ENCODE measurements around the gene POLR2A.
"Not testable (repeated sequence)": the region's sequence is repeated elsewhere in the genome, so short reads cannot be mapped to it uniquely, and the experiment has no call there.

Gene POLR2A

GRCh38 chr17:7476494-7476893 lies 7.7 kb upstream of the POLR2A start:
- in situ Hi-C loops (cut with HindIII; ENCODE audit: low pct_ligation_motif_present, low pct_unique_long_range_greater_than_20kb, low sequenced_read_pairs), result no loop called here
- peak; percentile 38 for DNase-seq

- in situ Hi-C loops (cut with HindIII; ENCODE audit: low pct_ligation_motif_present, low pct_unique_long_range_greater_than_20kb, low sequenced_read_pairs), result no loop called here
- no peak for DNase-seq
These were observed 7.2 kb upstream of the POLR2A start for GRCh38 chr17:7476951-7477350.

DNA sequence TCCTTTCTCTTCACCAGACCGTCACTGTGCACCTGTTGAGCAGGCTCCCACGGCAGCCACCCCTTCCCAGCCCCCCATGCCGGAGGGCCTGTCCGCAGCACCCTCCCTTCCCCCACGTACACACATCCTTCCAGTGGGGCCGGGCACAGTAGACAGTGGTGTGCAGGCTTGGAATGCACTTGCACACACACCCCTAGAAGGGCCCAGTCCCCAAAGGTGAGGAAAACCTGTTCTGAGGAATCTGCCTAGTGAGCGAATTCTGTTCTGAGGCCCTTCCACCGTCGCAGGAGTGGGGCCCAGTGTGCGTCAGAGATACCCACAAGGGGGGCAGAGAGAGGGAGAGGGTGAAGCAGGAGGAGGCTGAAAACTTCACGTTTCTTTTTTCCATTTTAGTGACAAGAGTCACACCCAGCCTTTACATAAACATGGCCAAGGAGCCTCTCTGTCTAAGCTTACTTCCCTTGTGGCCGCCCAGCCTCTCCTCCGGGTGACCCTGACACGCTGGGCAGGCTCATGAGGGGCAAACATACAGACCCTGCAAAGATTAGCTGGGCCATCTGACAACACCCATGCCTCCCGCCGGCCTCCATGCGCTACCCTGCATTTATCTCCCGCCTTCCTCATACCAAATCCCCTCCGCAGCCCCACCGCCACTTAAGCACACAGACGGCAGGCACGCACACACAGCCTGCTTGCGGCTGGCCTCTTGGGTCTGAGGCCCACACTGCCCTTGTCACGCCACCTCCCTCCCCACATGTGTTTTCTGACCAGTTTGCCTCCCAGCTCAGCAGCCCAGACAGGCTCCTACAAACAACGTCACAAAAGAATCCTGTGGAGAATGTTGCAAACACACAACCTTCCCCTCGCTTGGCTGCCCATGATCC lies 6.5 kb upstream of the POLR2A start:
- in situ Hi-C loops (cut with HindIII; ENCODE audit: low pct_ligation_motif_present, low pct_unique_long_range_greater_than_20kb, low sequenced_read_pairs), result no loop called here
- DNase-seq, result no peak

DNA sequence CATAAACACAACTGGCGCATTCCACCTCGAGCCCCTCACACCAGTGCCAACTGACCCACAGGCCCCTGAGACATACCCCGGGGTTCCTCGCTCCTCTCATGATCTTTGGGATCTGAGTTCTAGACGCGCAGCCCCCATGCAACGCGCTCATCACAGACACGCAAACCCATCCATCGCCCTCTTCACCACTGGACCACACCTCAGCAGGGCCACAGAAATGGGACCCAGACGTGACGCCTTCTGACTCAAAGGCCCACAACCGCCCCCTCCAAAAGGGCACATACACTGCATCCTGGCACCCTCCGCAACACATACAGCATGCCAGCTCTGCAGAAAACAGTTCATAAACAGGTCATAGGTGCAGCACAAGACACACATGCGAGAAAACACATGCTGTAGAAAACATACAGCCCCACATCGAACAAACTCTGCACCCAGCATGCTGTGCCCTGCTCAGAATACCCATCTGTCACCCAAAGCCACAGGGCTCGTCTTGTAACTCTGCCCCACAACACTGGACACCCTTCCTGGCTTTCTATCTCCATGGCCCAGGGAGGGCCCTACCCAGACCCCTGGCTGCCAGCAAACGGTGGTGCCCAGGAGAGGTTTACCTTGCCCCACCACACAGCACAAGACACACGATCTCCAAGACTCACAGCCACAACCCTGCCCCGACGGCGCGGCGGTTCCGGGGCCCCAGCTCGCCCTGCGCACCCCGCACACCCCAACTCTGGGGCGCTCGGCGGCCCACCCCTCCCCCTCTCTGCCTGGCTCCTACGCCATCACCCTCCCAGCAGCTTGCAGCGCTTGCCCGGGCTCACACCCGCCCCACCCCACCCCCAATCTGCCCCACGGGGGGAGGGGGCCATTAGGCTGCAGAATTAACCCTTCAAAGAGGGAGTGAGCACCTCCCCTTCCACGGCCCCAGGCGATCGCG lies 5.6 kb upstream of the POLR2A start:
- peak; percentile 37 for DNase-seq
- in situ Hi-C loops (cut with HindIII; ENCODE audit: low pct_ligation_motif_present, low pct_unique_long_range_greater_than_20kb, low sequenced_read_pairs), result no loop called here

GRCh38 chr17:7479213-7480088 lies 4.7 kb upstream of the POLR2A start, which contains the start of gene ZBTB4:
TSS of gene ZBTB4 (minus strand) at chr17:7479631. CDS start at chr17:7466801, 12,830 bp downstream.
- DNase-seq, result peak; percentile 55
- in situ Hi-C loops (cut with HindIII; ENCODE audit: low pct_ligation_motif_present, low pct_unique_long_range_greater_than_20kb, low sequenced_read_pairs), result no loop called here

DNA sequence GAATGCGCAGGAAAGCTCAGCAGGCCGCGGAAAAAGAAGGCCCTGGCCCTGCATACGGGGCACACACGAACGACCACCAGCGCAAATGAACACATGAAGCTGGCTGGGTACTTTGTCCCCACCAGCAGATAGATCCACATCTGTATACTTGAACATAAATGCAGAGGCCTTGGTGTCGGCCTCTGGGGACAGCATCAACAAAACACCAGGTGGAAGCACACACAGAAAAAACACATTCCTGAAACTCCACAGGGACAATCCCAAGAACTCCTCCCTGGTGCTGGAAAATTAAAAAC lies 4.1 kb upstream of the POLR2A start:
- no peak for DNase-seq
- in situ Hi-C loops (cut with HindIII; ENCODE audit: low pct_ligation_motif_present, low pct_unique_long_range_greater_than_20kb, low sequenced_read_pairs), result no loop called here

- in situ Hi-C loops (cut with HindIII; ENCODE audit: low pct_ligation_motif_present, low pct_unique_long_range_greater_than_20kb, low sequenced_read_pairs), result not testable (repeated sequence)
These were observed 2.9 kb upstream of the POLR2A start, which contains the start of gene SLC35G6 for GRCh38 chr17:7481275-7481674. TSS of gene SLC35G6 (plus strand) at chr17:7481446. CDS start at chr17:7481517, 71 bp downstream.

DNA sequence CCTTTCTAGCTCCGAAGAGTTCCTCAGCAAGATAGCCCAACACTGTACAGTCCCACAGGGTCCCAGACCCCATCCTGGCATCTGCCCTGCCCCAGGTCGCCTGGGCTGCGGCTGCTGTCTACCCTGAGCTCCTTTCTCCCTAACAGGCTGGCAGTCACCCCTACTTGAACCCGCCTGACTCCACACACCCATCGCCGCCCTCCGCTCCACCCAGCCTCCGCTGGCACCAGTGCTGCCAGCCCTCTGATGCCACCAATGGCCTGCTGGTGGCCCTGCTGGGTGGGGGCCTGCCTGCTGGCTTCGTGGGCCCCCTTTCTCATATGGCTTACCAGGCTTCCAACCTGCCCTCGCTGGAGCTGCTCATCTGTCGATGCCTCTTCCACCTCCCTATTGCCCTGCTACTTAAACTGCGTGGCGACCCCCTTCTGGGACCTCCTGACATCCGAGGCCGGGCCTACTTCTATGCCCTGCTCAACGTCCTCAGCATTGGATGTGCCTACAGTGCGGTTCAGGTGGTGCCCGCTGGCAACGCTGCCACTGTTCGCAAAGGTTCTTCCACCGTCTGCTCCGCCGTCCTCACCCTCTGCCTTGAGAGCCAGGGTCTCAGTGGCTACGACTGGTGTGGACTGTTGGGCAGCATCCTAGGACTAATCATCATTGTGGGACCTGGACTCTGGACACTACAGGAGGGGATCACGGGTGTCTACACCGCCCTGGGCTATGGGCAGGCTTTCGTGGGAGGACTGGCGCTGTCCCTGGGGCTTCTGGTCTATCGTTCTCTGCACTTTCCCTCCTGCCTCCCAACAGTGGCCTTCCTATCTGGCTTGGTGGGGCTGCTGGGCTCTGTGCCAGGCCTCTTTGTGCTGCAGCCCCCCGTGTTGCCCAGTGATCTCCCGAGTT lies 2.1 kb upstream of the POLR2A start:
- in situ Hi-C loops (cut with HindIII; ENCODE audit: low pct_ligation_motif_present, low pct_unique_long_range_greater_than_20kb, low sequenced_read_pairs); DNase-seq: not testable (repeated sequence)

More at GRCh38 chr17:7481275-7481674, 2.9 kb upstream of the POLR2A start, which contains the start of gene SLC35G6:
- not testable (repeated sequence) for DNase-seq

GRCh38 chr17:7482742-7483088 lies 1.5 kb upstream of the POLR2A start:
- DNase-seq; in situ Hi-C loops (cut with HindIII; ENCODE audit: low pct_ligation_motif_present, low pct_unique_long_range_greater_than_20kb, low sequenced_read_pairs): not testable (repeated sequence)

GRCh38 chr17:7483255-7484066 lies 705 bp upstream of the POLR2A start:
- in situ Hi-C loops (cut with HindIII; ENCODE audit: low pct_ligation_motif_present, low pct_unique_long_range_greater_than_20kb, low sequenced_read_pairs), result no loop called here
- DNase-seq, result peak; percentile 92

- in situ Hi-C loops (cut with HindIII; ENCODE audit: low pct_ligation_motif_present, low pct_unique_long_range_greater_than_20kb, low sequenced_read_pairs), result no loop called here
- no peak for DNase-seq
These were observed 782 bp downstream of the POLR2A start for GRCh38 chr17:7484919-7485377.

DNA sequence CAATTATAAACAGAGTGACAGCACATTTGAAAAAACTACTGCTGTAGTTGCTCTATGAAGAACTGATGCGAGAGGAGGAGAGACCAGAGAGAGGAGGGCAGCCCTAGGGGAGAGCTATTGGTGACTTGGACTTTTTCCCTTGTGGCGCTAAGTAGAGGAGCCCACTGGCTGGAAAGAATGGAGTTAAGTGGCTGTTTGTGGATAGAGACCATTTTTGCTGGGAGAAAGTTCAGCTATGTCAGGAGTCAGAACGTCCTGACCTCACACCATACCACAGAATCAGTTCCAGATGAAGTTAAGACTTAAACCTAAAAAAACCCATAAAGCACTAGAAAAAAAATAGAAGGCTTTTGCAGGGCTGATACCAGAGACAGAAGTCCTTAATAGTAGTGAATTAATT lies 2.0 kb downstream of the POLR2A start:
- in situ Hi-C loops (cut with HindIII; ENCODE audit: low pct_ligation_motif_present, low pct_unique_long_range_greater_than_20kb, low sequenced_read_pairs), result no loop called here

GRCh38 chr17:7490144-7490543 lies 6.0 kb downstream of the POLR2A start:
- in situ Hi-C loops (cut with HindIII; ENCODE audit: low pct_ligation_motif_present, low pct_unique_long_range_greater_than_20kb, low sequenced_read_pairs), result no loop called here
- DNase-seq, result no peak

More for the DNA sequence above, 2.0 kb downstream of the POLR2A start:
- DNase-seq, result no peak

GRCh38 chr17:7491583-7491982 lies 7.4 kb downstream of the POLR2A start:
- in situ Hi-C loops (cut with HindIII; ENCODE audit: low pct_ligation_motif_present, low pct_unique_long_range_greater_than_20kb, low sequenced_read_pairs), result no loop called here
- no peak for DNase-seq

DNA sequence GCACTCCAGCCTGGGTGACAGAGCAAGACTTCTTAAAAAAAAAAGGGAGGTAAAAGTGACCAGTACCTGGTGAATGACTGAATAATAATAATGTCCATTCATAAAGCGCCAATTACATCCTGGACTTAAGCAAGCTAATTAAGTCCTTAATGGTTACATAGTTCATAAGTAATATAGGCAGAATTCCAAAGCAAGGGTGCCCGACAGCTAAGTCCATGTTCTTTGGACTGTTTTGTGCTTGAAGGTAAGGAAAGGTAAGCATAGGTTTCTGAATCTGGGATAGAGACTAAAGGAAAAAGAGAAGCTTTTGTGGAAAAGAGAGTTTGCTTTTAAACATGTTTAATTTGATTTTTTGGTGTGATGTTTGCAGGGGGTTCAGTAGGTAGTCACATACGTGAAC lies 9.8 kb downstream of the POLR2A start:
- no peak for DNase-seq
- in situ Hi-C loops (cut with HindIII; ENCODE audit: low pct_ligation_motif_present, low pct_unique_long_range_greater_than_20kb, low sequenced_read_pairs), result no loop called here

DNA sequence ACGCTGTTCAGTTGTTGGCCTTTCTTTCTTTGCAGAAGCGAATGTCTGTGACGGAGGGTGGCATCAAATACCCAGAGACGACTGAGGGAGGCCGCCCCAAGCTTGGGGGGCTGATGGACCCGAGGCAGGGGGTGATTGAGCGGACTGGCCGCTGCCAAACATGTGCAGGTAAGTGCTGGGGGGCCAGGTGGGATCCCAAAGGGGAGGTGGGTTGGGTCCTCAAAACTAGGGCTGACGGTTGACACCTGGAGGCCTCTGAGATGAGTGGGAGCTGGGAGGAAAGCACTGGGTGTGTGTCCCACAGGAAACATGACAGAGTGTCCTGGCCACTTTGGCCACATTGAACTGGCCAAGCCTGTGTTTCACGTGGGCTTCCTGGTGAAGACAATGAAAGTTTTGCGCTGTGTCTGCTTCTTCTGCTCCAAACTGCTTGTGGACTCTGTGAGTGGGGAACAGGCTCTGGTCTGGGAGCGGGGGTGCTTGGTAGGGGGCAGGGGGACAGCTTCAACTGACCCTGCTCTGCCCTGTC lies 11.8 kb downstream of the POLR2A start:
- DNase-seq, result no peak
- in situ Hi-C loops (cut with HindIII; ENCODE audit: low pct_ligation_motif_present, low pct_unique_long_range_greater_than_20kb, low sequenced_read_pairs), result no loop called here

Measured in ACHN (cell line).